GM21423 (cell line): ENCODE measurements around the gene PIP4K2C.
"Not testable (repeated sequence)": the region's sequence is repeated elsewhere in the genome, so short reads cannot be mapped to it uniquely, and the experiment has no call there.

Experiments
- ATAC-seq: cut with Tn5 transposase; IDR thresholded peaks from one replicate; pipeline ENCODE4 v1.9.1; 2021; ENCODE audit warnings: mild to moderate bottlenecking, moderate library complexity; ENCODE audit not compliant: unreplicated experiment

Gene PIP4K2C

DNA sequence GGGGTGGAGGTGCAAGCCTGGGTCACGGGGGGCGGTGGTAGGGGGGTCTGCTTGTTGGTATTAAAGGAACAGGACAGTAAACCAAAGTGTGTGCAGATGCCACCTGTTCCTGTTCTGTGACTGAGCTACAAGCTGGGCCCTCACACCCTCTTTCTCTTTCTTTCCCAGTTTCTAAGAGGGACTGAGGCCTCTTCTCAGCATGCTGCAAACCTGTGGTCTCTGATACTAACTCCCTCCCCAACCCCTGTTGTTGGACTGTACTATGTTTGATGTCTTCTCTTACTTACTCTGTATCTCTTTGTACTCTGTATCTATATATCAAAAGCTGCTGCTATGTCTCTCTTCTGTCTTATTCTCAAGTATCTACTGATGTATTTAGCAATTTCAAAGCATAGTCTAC lies 6.9 kb upstream of the PIP4K2C start:
- no peak for ATAC-seq

DNA sequence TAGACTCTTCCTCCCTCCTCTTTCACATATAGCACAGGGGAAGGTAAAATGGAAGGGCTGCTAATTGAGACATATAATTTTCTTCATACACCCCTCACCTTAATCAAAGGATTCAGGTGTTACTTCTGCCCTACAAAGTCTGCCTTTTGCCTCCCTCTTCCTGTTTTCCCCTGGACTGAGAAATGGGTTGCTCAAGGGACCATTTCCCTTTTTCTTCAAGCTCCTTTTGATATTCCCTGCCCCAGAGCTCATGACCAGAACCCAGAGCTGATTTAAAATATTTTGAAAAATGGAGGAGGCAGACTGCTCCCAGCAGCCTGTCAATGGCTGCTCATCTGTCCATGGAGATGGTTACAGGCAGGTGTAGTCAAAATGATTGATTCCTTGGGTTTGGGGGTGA lies 6.3 kb upstream of the PIP4K2C start:
- no peak for ATAC-seq

DNA sequence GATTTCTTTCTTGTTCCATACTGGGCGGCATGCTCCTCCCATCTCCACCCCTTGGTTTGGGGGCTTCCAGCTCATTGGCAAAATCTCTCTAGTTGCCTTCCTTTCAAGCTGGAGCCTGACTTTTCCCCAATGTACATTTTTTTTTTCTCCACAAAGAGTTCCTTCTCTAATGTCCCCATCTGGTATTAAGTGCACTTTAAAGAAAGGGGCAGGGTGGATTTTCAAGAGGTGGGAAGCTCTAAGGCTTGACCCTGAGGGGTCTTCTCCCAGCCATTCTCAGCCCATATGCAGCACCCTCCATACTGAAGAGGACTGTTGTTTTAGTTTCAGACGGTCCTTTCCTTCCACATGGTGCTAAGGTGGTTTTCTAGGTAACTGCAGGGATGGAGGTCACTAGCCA lies 5.8 kb upstream of the PIP4K2C start:
- no peak for ATAC-seq

DNA sequence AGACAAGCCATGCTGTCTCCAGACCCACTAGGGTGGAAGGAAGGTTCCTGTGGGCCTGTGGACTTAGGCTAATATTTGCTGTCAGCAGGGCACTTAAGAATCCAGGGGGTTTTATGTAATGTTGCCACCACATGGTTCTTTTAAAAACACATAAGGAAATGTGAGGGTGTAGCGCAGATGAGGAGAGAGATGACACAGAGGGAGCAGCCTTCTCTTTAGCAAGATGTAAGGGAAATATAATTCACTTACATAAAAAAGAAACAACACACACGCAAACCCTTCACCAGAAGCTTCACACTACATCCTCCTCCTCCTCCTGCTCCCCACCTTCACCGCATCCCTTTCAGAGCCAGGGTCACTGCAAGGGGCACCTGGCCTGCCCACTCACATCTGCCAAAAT lies 4.9 kb upstream of the PIP4K2C start:
- no peak for ATAC-seq

DNA sequence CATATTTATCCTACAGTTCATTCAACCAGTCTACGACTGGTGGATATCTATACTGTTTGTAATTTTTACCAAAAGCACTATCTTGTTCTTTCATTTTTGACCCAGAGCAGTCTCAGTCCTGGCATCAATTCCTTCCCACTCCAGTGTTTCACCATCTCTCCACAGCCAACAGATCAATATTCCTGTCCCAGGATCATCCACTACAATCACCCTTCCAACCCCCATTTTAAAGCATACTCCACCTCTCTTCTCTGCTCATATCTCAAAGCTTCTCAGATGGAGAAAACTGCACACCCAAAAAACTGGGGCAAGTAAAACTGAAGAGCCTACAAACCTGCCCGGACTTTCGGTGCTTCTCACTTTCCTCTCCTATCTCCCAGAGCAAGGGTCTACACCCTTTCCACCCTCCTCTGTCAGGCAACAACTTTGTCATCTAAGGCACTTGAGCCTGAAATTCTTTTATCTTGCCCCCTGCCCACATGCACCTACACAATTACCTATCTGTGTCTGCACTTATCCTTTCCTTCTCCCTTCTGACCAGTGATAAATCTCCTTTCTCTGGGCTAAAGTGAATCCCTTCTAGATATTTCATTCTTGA lies 4.1 kb upstream of the PIP4K2C start:
- ATAC-seq: no peak

DNA sequence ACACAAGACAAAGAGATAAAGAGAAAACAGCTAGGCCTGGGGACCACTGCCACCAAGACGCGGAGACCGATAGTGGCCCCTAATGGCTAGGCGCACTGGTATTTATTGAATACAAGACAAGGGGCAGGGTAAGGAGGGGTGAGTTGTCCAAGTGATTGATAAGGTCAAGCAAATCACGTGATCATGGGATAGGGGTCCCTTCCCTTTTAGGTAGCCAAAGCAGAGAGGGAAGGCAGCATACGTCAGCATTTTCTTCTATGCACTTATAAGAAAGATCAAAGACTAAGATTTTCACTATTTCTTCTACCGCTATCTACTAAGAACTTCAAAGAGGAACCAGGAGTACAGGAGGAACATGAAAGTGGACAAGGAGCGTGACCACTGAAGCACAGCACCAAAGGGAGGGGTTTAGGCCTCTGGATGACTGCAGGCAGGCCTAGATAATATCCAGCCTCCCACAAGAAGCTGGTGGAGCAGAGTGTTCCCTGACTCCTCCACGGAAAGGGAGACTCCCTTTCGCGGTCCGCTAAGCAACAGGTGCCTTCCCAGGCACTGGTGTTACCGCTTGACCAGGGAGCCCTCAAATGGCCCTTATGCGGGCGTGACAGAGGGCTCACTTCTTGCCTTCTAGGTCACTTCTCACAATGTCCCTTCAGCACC lies 1.9 kb upstream of the PIP4K2C start:
- not testable (repeated sequence) for ATAC-seq

DNA sequence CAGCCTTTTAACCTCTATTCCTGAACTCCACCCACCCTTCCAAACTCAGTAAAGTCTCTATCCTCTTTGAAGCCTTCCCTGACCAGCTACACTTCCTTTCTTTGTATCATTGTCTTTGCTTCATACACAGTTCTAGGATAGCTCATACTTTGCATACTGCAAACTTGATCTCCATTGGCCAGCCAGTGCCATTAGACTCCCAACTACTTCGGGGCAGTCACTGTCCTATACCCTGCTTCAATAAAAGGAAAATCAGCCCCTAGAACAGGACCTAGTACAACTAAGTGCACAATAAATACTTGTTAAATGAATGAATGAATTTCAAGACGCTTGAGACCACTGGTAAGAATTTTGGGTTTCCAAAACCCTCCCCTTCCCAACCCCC lies 521 bp upstream of the PIP4K2C start:
- no peak for ATAC-seq

DNA sequence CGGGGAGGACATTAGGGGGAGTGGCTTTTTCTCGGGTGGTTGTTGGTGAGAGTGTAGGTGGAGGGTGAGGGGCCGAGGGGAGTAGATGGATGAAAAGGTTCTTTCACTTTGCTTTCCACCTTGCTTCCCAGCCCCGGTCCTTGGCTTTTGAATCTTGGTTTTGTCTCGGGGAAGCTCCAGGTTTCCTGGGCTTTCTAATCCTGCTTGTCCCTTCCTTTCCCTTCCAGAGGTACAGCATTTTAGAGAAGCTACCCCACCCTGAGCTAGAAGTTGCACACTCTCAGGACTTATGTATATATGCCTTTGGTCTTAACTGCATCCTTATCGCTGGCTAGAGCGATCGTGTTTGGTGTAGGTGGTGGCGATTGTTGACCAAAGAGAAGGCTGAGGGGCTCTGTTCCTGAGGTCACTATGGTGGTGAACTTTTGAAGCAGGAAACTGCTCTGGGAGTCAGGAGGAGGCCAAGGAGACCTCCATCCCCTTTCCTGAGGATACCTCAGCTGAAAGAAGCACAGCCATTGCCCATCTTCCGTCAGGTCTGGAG lies 862 bp downstream of the PIP4K2C start:
- no peak for ATAC-seq

DNA sequence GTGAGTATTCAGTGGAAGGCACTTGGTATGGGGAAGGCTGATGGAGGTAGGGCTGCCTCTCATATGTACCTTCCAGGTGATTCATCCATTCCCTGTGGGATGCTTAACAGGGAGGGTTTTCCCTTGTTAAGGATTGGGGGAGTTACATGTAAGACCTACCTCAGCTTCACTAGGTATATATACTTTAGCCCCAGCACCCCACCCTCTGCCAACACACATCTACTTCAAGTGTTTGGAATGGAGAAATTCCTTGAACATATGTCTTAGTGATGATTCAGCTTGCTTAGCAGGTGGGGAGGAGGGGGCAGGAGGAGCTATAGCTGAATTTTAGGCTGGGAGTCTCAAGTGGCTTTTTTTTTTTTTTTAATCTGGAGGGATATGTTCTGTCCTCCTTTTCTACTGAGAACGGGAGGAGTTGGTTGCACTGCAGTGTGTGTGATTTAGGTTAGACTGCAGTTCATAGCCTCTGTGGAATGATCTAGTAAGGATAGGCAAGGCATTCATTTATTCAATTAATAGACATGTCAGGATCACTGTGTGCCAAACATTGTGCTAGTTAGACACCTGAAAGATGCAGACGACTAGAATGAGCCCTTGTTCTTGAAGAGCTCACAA lies 1.7 kb downstream of the PIP4K2C start:
- ATAC-seq: no peak

DNA sequence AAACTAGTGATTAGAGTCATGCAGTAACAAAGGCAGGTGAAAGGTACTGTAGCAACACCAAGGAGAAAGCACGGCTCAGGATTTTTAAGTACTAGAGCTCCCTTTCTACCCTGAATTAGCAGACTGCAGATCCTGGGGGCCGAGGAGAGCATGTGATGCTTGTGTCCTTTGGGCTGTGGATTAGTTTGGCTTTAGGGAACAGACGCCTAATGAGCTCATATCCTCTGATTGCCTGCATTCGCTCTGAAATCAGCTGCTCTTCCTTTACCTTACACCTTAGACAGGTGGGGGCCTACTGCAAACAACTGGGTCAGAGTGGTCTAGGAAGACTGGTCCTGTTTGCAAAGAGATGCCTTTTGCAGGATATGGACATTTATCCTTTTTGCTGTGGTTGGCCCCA lies 2.2 kb downstream of the PIP4K2C start:
- ATAC-seq: no peak

DNA sequence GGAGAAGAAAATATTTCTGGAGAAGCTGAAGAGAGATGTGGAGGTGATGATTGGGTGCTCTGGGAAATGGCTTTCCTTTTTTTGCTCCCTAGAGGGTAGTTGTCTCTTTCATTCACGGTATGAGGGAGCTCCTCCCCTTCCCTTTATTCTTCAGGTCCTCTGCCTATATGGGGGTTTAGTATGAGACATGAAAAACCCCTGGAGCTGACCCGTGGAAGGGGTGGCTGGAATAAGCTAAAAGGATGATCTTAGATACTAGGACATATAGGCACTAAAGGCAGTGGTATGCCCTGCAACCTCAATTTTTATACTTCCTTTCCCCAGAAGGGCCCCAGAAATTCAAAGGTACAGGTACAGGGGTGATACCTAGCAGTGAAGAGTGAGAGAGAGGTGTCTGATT lies 9.4 kb downstream of the PIP4K2C start:
- no peak for ATAC-seq

DNA sequence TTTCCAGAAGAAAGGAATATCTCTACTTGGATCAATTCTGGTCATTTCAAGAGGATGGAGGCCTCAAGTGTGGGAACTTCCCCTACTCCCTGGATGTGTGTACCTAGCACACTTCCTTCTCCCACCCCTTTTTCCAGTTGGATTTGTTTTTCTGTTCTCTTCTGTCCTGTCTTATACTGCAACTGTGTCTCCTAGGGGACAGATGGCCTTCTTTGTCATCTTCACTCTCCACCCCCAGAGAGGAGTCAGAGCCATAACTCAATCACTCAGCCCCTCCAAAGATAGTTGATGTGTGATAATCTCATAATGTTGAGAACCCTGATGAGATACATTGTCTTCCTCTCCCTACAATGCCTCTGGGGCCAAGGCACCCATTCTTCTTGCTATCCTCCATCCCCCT lies 11.6 kb downstream of the PIP4K2C start:
- ATAC-seq: no peak

DNA sequence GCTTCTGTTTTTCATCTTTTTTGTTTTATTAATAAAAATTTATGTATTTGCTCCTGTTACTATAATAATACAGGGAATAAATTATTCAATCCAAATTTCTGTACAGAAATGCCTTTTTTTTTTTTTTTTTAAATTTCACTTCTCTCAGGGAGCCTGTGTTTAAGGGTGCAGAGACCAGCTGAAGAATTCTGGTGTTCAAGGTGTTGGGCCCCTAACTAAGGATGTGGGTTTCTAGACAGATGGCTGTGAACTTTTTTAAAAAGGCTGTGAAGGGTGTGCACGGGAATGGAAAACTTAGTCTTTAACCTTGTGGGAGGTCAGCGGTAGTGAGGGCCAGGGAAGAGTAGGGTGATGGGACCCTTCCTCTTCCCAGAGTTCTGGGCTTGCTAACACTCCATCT lies 12.3 kb downstream of the PIP4K2C start:
- ATAC-seq: no peak

DNA sequence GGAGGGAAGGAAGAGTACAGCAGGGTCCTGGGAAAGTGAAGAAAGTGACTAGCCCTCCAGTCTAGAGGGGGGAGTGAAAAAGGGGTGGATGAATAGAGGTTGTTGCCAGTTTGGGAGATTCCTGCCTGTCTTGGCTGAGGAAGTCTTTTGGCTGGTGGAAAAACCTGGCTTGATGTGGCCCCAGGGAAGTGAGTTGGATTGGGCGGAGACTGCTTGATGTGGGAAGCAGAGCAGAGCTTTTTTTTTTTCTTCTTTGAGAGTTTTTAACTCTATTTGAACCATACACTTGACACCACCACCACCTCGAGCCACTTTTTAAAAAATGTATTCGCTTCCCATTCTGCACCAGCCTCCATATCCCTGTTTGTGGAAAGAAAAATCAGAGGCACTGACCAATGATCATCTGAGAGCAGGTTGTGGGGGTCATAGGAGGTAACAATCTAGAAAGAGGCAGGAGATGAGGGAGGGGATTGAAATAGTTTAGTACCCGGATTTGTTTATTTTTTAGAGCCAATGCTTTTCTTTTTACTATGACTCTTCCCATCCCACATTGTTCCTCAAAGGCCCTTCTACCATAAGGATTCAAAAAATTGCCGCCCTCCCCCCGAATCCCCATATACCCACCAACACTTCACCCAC lies 12.9 kb downstream of the PIP4K2C start:
- ATAC-seq: no peak

DNA sequence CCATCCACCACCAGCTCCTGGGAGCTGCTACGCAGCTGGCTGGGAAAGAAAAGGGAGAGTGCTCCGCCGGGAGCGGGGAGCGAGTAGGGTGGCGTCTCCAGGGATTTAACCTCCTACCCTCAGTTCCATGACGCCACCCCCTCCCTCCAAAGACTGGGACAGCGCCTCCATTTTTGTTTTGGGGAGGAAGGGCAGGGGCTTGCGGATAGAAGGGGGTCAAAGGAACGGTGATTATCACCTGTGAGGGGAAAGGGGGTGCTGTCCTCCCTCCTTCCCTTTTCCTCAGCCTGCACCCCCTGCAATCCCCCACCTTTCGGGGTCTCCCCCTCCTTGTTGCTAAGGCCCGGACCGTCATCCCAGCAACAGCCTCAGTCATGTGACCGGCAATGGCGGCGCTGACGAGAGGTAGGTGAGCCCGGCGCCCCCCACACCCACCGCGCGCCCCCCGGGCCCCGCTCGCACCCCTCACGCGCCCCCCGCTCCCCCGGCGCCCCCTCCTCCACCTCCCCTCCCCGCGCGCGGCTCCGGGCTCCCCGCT lies 13.5 kb downstream of the PIP4K2C start, which contains the start of gene DTX3:
TSS of gene DTX3 (plus strand) at position 371 of the 538 bp plus-strand sequence. CDS start 1,694 bp downstream, outside the sequence.
- peak; percentile 50 for ATAC-seq

DNA sequence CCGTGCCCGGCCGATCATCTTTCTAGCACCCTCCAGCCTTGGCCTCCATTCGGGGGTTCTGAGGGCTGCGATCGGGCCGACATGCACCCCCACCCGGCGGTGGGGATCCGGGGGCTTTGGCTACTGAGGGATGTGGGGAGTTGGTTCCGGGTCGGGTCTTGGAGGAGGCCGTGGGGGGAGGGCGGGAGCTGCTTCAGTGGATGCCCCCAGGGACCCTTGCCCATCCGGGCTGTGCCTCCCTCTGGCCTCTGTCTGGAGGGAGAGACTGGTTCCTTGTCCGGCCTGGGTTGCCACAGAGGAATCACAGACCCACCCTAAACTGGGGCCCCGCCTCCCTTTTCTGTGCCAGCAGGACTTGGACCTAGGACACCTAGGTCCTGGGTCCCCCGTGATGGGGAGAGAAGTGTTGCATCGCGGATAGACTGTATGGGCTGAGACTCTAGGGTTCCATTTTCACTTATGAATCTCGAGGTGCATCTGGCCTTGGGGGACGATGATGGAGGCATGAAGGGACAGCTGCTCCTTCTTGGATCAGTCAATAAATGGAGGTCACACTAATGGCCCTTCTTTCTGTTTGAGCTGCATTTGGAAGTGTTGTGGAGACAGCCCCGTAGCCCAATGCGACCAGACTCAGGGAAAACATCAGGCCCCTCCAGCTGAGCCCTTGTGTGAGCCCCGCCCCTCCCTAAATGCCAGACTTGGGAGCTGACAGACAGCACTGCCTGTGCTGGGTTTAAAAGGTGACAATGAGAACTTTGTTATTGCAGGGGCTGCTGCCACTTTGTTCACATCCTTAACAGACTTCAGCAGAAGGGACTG lies 14.2 kb downstream of the PIP4K2C start:
- peak; percentile 18 for ATAC-seq

DNA sequence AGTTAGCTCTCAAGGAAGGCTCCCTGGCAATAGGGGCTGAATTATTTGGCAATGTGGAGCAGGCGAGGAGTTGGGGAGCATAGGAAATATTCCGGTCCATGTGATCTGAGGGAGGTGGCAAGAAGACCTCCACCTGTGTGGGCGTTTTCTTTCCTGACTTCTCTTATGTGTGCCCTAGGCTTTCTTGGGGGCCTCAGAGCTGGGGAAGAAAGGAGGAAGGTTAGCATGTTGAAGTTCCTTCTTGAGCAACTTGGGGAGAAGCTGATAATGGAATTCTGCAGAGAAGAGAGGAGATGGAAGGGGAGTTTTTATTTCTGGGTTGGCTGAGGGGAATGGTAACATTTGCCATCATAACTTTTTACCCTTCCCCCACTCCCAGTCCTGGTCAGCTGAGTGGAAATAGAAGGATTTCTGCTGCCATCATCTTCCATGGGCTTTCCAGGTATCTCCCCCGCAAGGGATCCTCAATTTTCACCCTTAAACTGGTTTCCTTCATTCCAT lies 14.9 kb downstream of the PIP4K2C start:
- ATAC-seq: no peak

DNA sequence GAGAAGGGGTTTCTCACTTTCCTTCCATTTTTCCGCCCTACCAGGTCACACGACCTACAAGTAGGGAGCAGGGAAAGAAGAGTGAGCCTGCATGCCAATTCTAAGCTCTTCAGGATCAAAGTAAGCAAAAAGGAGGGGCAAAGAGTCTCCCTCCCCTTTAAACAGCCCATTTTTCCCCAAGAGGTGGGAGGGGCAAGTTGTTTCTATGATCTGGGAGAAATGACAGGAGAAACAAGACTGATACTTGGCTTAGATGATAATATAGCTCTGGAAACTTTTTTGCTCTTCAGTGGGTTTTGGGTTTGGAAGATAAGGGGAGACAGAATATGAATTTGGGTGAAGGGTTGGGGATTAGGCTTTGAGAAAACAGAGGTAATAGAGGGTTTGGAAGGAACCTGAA lies 15.4 kb downstream of the PIP4K2C start:
- ATAC-seq: no peak

DNA sequence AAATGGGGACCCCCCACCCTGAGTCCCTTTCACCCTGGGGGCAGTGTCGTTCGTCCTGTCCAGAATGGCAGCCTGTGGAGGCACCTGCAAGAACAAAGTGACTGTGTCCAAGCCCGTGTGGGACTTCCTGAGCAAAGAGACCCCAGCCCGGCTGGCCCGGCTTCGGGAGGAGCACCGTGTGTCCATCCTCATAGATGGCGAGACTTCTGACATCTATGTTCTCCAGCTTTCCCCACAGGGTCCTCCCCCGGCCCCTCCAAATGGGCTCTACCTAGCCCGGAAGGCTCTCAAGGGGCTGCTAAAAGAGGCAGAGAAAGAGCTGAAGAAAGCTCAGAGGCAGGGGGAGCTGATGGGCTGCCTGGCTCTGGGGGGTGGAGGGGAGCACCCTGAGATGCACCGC lies 15.8 kb downstream of the PIP4K2C start:
- no peak for ATAC-seq

DNA sequence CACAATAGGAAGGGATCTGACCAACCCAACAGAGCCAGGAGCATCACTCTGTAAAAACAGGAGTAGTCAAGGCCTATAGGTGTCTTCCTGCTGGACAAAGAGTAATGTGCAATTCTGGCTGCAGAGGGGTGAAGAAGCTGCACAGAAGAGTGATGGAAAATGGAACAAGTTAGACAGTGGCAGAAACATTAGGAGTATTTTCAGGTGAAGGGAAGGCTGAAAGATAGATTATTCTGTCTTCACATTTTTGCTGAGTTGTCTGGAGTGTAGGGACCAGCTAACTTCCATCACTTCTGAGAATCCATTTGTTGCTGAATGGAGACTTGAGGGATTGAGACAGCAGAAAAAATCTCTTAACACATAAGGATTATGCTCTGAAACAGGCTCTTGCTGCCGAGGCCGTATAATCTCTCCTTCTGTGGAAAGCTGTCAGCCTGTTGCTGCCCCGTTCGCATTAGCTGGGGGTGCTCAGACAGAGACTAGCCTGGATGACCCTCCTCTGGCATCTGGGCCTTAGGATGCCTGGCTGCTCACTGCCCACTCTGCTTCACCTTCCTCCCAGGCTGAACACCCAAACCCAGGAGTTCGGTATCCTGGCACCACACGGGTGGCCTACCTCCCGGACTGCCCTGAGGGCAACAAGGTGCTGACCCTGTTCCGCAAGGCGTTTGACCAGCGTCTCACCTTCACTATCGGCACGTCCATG lies 17.1 kb downstream of the PIP4K2C start:
- no peak for ATAC-seq
